ENCODE data around the gene TANC1. TPM values are rescaled to one million over a fixed set of nuclear protein-coding genes. Genes with fewer than 3 reads are reported as not detected.

The TANC1 gene
- total RNA-seq, 1 donor from 2014 or later: 61.9 TPM

- Histone ChIP-seq H3K4me1 (peaks cover 13% of the 10 kb centered on the region), H3K9me3 (no peaks in the 10 kb centered on the region), H3K36me3 (peaks cover 0 to 12% of the 10 kb centered on the region in 2 donors), H3K27me3 (no peaks in the 10 kb centered on the region), H3K4me3 (no peak overlapping the region), H3K27ac (peak overlapping the region; percentile 67)
- TF ChIP-seq POLR2AphosphoS5 (IDR thresholded peaks at IDR 0.05; ENCODE audit: insufficient read depth in 1 of 2, low read depth in 1 of 2): peak in 1 of 2 donors; percentile 18
- TF ChIP-seq CTCF (IDR thresholded peaks at IDR 0.05): peak in 1 of 3 experiments; percentile 5
- TF ChIP-seq POLR2A (IDR thresholded peaks at IDR 0.05): no peak
- intact Hi-C loops (cut with DNase I): no loop called here
- DNase-seq (ENCODE audit: extremely low spot score in 2 of 2): no peak
Measured at GRCh38 chr2:159202568-159203071, 234.2 kb downstream of the TANC1 start.

- Histone ChIP-seq H3K9me3 (no peaks in the 10 kb centered on the region), H3K36me3 (no peaks in the 10 kb centered on the region), H3K27me3 (no peaks in the 10 kb centered on the region), H3K4me3 (no peak overlapping the region), H3K4me1 (peaks cover 13% of the 10 kb centered on the region), H3K27ac (no peak overlapping the region)
- DNase-seq (ENCODE audit: extremely low spot score in 2 of 2): no peak
- intact Hi-C loops (cut with DNase I): no loop called here
- TF ChIP-seq POLR2AphosphoS5 (IDR thresholded peaks at IDR 0.05; ENCODE audit: insufficient read depth in 1 of 2, low read depth in 1 of 2) (no peak), POLR2A (IDR thresholded peaks at IDR 0.05) (no peak), CTCF (IDR thresholded peaks at IDR 0.05) (no peak)
Measured at GRCh38 chr2:159204381-159205144, 236.1 kb downstream of the TANC1 start.

- Histone ChIP-seq H3K4me3 (no peak overlapping the region), H3K36me3 (no peaks in the 10 kb centered on the region), H3K4me1 (peaks cover 9% of the 10 kb centered on the region), H3K27ac (no peak overlapping the region), H3K27me3 (no peaks in the 10 kb centered on the region), H3K9me3 (no peaks in the 10 kb centered on the region)
- no peak for DNase-seq (ENCODE audit: extremely low spot score in 2 of 2)
- intact Hi-C loops (cut with DNase I): no loop called here
- TF ChIP-seq CTCF (IDR thresholded peaks at IDR 0.05) (no peak), POLR2AphosphoS5 (IDR thresholded peaks at IDR 0.05; ENCODE audit: insufficient read depth in 1 of 2, low read depth in 1 of 2) (no peak), POLR2A (IDR thresholded peaks at IDR 0.05) (no peak)
Measured at GRCh38 chr2:159206736-159207380, 238.4 kb downstream of the TANC1 start.

GRCh38 chr2:159208438-159208837 is 240.0 kb downstream of the TANC1 start:
- Histone ChIP-seq H3K27ac (no peak overlapping the region), H3K4me3 (no peak overlapping the region), H3K36me3 (no peaks in the 10 kb centered on the region), H3K9me3 (no peaks in the 10 kb centered on the region), H3K4me1 (no peaks in the 10 kb centered on the region), H3K27me3 (no peaks in the 10 kb centered on the region)
- TF ChIP-seq CTCF (IDR thresholded peaks at IDR 0.05): no peak
- TF ChIP-seq POLR2AphosphoS5 (IDR thresholded peaks at IDR 0.05; ENCODE audit: insufficient read depth in 1 of 2, low read depth in 1 of 2): no peak
- no peak for TF ChIP-seq POLR2A (IDR thresholded peaks at IDR 0.05)
- intact Hi-C loops (cut with DNase I): no loop called here
- DNase-seq (ENCODE audit: extremely low spot score in 2 of 2): no peak

Measured in vagina (tissue), 2 donors.